ENCODE measurements around the gene LRRC75A.

Gene LRRC75A

DNA sequence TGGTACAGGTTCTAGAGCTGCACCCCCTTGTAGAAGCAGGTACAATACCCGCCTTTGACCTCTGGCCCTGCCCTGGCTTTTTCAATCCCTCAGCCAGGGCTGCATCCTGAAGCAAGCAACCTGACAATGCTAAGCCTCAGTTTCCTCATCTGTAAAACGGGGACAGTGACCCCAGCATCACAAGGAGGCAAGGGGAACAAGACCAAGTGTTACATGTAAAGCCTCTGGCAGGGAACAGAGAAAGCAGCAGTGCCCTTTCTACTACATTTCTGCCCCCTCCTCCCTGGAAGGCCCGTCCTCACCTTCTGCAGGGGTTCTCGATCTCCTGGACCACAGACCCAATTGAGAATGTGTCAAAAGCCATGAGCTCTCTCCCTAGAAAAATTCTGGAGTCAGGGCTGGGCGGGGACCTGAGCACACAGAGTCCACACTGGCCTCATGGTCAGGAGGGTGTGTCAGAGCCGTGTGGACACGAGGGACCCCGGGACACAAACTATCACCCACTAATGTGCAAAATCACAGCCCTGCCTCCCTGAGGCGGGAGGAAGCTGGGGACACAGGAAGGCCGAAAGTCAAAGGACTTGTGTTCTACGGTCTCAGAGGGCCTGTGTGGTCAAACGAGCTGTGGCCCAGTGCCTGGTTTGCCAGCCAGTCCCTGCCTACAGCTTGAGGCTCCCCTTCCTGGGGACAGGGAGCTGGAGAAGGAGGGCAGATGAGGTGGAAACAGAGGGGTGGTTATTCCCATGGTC, 27.5 kb downstream of the LRRC75A start:
- no peaks in the 10 kb centered on the region for H3K36me3 ChIP-seq (ENCODE audit: control insufficient read depth, insufficient read depth, low read length)
- peaks cover 7% of the 10 kb centered on the region for H3K4me1 ChIP-seq (ENCODE audit: control insufficient read depth, insufficient read depth, low read length)
- no peaks in the 10 kb centered on the region for H3K9me3 ChIP-seq (ENCODE audit: control insufficient read depth, low read length)
- H3K27ac ChIP-seq (ENCODE audit: insufficient read depth, low read depth, low read length, poor library complexity, severe bottlenecking): no peak overlapping the region
- no peak overlapping the region for H3K4me3 ChIP-seq (ENCODE audit: insufficient read depth, low read depth, low read length)
- no peaks in the 10 kb centered on the region for H3K27me3 ChIP-seq (ENCODE audit: control insufficient read depth, insufficient read depth, low read length, poor library complexity, severe bottlenecking)
- WGBS, 2 experiments: 87 to 89% methylated on average over 12 of the region's 12 CpGs

GRCh38 chr17:16463358-16464302, 28.4 kb downstream of the LRRC75A start:
- WGBS, 2 experiments: 88 to 91% methylated on average over 13 of the region's 13 CpGs

GRCh38 chr17:16462070-16462864, 29.7 kb downstream of the LRRC75A start:
- WGBS, 2 experiments: 94 to 97% methylated on average over 20 of the region's 20 CpGs
- H3K36me3 ChIP-seq (ENCODE audit: control insufficient read depth, insufficient read depth, low read length): no peaks in the 10 kb centered on the region
- H3K27me3 ChIP-seq (ENCODE audit: control insufficient read depth, insufficient read depth, low read length, poor library complexity, severe bottlenecking): no peaks in the 10 kb centered on the region
- H3K9me3 ChIP-seq (ENCODE audit: control insufficient read depth, low read length): no peaks in the 10 kb centered on the region
- no peak overlapping the region for H3K4me3 ChIP-seq (ENCODE audit: insufficient read depth, low read depth, low read length)
- peaks cover 10% of the 10 kb centered on the region for H3K4me1 ChIP-seq (ENCODE audit: control insufficient read depth, insufficient read depth, low read length)
- no peak overlapping the region for H3K27ac ChIP-seq (ENCODE audit: insufficient read depth, low read depth, low read length, poor library complexity, severe bottlenecking)

More at GRCh38 chr17:16463358-16464302, 28.4 kb downstream of the LRRC75A start:
- Histone ChIP-seq H3K27ac (ENCODE audit: insufficient read depth, low read depth, low read length, poor library complexity, severe bottlenecking) (no peak overlapping the region), H3K4me1 (ENCODE audit: control insufficient read depth, insufficient read depth, low read length) (peaks cover 10% of the 10 kb centered on the region), H3K9me3 (ENCODE audit: control insufficient read depth, low read length) (no peaks in the 10 kb centered on the region), H3K27me3 (ENCODE audit: control insufficient read depth, insufficient read depth, low read length, poor library complexity, severe bottlenecking) (no peaks in the 10 kb centered on the region), H3K4me3 (ENCODE audit: insufficient read depth, low read depth, low read length) (no peak overlapping the region), H3K36me3 (ENCODE audit: control insufficient read depth, insufficient read depth, low read length) (no peaks in the 10 kb centered on the region)

- no peak overlapping the region for H3K27ac ChIP-seq (ENCODE audit: insufficient read depth, low read depth, low read length, poor library complexity, severe bottlenecking)
- H3K36me3 ChIP-seq (ENCODE audit: control insufficient read depth, insufficient read depth, low read length): no peaks in the 10 kb centered on the region
- peaks cover 10% of the 10 kb centered on the region for H3K4me1 ChIP-seq (ENCODE audit: control insufficient read depth, insufficient read depth, low read length)
- H3K9me3 ChIP-seq (ENCODE audit: control insufficient read depth, low read length): no peaks in the 10 kb centered on the region
- no peaks in the 10 kb centered on the region for H3K27me3 ChIP-seq (ENCODE audit: control insufficient read depth, insufficient read depth, low read length, poor library complexity, severe bottlenecking)
- H3K4me3 ChIP-seq (ENCODE audit: insufficient read depth, low read depth, low read length): no peak overlapping the region
- 94 to 97% methylated on average over 3 of the region's 3 CpGs for WGBS, 2 experiments
Observed at GRCh38 chr17:16461606-16461866, 30.5 kb downstream of the LRRC75A start.

DNA sequence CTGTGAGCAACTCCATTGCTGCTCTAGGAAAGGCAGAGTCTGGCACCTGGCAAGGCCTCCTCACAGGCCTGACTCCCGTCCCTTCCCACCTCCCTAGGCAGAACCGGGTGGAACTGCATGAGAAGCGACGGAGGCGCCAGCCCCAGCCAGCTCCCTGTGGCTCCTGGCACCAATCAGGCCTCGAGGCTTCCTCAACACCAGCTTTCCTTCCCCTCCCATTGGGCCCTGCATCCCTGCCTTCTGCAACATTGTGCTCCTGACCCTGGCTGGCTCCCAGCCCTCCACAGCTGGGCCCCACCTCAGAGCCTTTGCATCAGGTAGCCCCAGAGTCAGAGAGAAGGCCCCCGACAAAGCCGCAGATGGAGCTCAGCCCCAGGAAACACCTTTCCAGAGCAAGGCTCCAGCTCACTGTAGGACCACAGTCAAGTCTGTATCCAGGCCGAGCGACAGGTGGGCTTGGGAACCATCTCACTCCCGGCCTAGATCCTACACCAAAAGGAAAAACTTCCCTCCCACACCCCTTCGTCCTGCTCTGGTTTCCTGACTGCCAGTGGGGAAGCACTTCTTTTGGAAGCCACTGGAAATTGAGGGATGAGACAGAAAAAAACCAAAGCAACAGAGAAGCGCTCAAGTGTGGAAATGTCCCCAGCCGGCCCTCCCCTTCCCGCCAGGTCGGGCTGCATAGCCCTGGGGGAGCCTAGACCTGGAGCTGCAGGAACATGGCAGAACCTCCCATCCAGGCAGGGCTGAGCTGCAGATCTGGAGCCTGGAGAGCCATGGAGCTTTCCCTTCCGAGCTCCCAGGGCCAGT, 31.0 kb downstream of the LRRC75A start:
- WGBS, 2 experiments: 93 to 94% methylated on average over 17 of the region's 17 CpGs
- no peaks in the 10 kb centered on the region for H3K36me3 ChIP-seq (ENCODE audit: control insufficient read depth, insufficient read depth, low read length)
- no peaks in the 10 kb centered on the region for H3K27me3 ChIP-seq (ENCODE audit: control insufficient read depth, insufficient read depth, low read length, poor library complexity, severe bottlenecking)
- peaks cover 10% of the 10 kb centered on the region for H3K4me1 ChIP-seq (ENCODE audit: control insufficient read depth, insufficient read depth, low read length)
- no peak overlapping the region for H3K27ac ChIP-seq (ENCODE audit: insufficient read depth, low read depth, low read length, poor library complexity, severe bottlenecking)
- no peak overlapping the region for H3K4me3 ChIP-seq (ENCODE audit: insufficient read depth, low read depth, low read length)
- no peaks in the 10 kb centered on the region for H3K9me3 ChIP-seq (ENCODE audit: control insufficient read depth, low read length)

GRCh38 chr17:16459855-16460550, 32.0 kb downstream of the LRRC75A start:
- Histone ChIP-seq H3K4me1 (ENCODE audit: control insufficient read depth, insufficient read depth, low read length) (peaks cover 10% of the 10 kb centered on the region), H3K36me3 (ENCODE audit: control insufficient read depth, insufficient read depth, low read length) (no peaks in the 10 kb centered on the region), H3K27me3 (ENCODE audit: control insufficient read depth, insufficient read depth, low read length, poor library complexity, severe bottlenecking) (no peaks in the 10 kb centered on the region), H3K9me3 (ENCODE audit: control insufficient read depth, low read length) (no peaks in the 10 kb centered on the region), H3K27ac (ENCODE audit: insufficient read depth, low read depth, low read length, poor library complexity, severe bottlenecking) (no peak overlapping the region), H3K4me3 (ENCODE audit: insufficient read depth, low read depth, low read length) (no peak overlapping the region)
- 77 to 83% methylated on average over 5 of the region's 5 CpGs for WGBS, 2 experiments

GRCh38 chr17:16459271-16459670, 32.7 kb downstream of the LRRC75A start:
- no peak overlapping the region for H3K4me3 ChIP-seq (ENCODE audit: insufficient read depth, low read depth, low read length)
- 80 to 82% methylated on average over 11 of the region's 11 CpGs for WGBS, 2 experiments
- peaks cover 10% of the 10 kb centered on the region for H3K4me1 ChIP-seq (ENCODE audit: control insufficient read depth, insufficient read depth, low read length)
- H3K9me3 ChIP-seq (ENCODE audit: control insufficient read depth, low read length): no peaks in the 10 kb centered on the region
- H3K36me3 ChIP-seq (ENCODE audit: control insufficient read depth, insufficient read depth, low read length): no peaks in the 10 kb centered on the region
- no peaks in the 10 kb centered on the region for H3K27me3 ChIP-seq (ENCODE audit: control insufficient read depth, insufficient read depth, low read length, poor library complexity, severe bottlenecking)
- H3K27ac ChIP-seq (ENCODE audit: insufficient read depth, low read depth, low read length, poor library complexity, severe bottlenecking): no peak overlapping the region

GRCh38 chr17:16456742-16457316, 35.2 kb downstream of the LRRC75A start:
- Histone ChIP-seq H3K9me3 (ENCODE audit: control insufficient read depth, low read length) (no peaks in the 10 kb centered on the region), H3K27me3 (ENCODE audit: control insufficient read depth, insufficient read depth, low read length, poor library complexity, severe bottlenecking) (no peaks in the 10 kb centered on the region), H3K4me1 (ENCODE audit: control insufficient read depth, insufficient read depth, low read length) (peaks cover 14% of the 10 kb centered on the region), H3K36me3 (ENCODE audit: control insufficient read depth, insufficient read depth, low read length) (no peaks in the 10 kb centered on the region), H3K4me3 (ENCODE audit: insufficient read depth, low read depth, low read length) (no peak overlapping the region), H3K27ac (ENCODE audit: insufficient read depth, low read depth, low read length, poor library complexity, severe bottlenecking) (no peak overlapping the region)
- WGBS, 2 experiments: 87 to 89% methylated on average over 9 of the region's 9 CpGs

Data from ectodermal cell (in vitro differentiated cells).